GM23338 (cell line): ENCODE data around the gene IGFL4. TPM values are rescaled to one million over a fixed set of nuclear protein-coding genes. Genes with fewer than 3 reads are reported as not detected.

Experiments
- ATAC-seq: fragments of 200-7000 bp; cut with Tn5 transposase; 3 replicates; pipeline ENCODE4 v1.9.1; 2020
- DNase-seq: peaks from one replicate; pipeline ENCODE4 v3.0.0-alpha.2; 2015; ENCODE audit warnings: low spot score
- H2AFZ ChIP-seq: fragments of 200-600 bp; sonication (generic); 2 replicates; pipeline ENCODE4 v1.8.0; 2016; ENCODE audit warnings: antibody characterized with exemption, mild to moderate bottlenecking, moderate library complexity
- H3F3A ChIP-seq: fragments of 200-600 bp; sonication (generic); replicated peaks from 2 replicates; pipeline ENCODE4 v1.8.0; 2017; ENCODE audit warnings: antibody characterized with exemption, mixed run types, low read depth
- H3K27ac ChIP-seq: fragments of 200-600 bp; sonication (generic); 2 replicates; pipeline ENCODE4 v1.6.1; 2016; ENCODE audit warnings: low read depth
- H3K27me3 ChIP-seq: fragments of 200-600 bp; sonication (generic); 2 replicates; pipeline ENCODE4 v1.8.0; 2016; ENCODE audit warnings: mild to moderate bottlenecking, mixed run types, moderate library complexity; ENCODE audit not compliant: insufficient read depth
- H3K36me3 ChIP-seq: fragments of 200-600 bp; sonication (generic); 2 replicates; pipeline ENCODE4 v1.8.0; 2016; ENCODE audit warnings: mild to moderate bottlenecking; ENCODE audit not compliant: insufficient read depth
- H3K4me1 ChIP-seq: fragments of 200-600 bp; sonication (generic); 2 replicates; pipeline ENCODE4 v1.8.0; 2016; ENCODE audit warnings: mild to moderate bottlenecking, moderate library complexity; ENCODE audit not compliant: insufficient read depth
- H3K4me2 ChIP-seq: fragments of 200-600 bp; sonication (generic); 2 replicates; pipeline ENCODE4 v1.7.1; 2017; ENCODE audit warnings: mixed run types
- H3K4me3 ChIP-seq: fragments of 200-600 bp; sonication (generic); 2 replicates; pipeline ENCODE4 v1.6.1; 2016; ENCODE audit warnings: mixed run types
- H3K79me2 ChIP-seq: fragments of 200-600 bp; sonication (generic); replicated peaks from 2 replicates; pipeline ENCODE4 v1.8.0; 2017; ENCODE audit warnings: mild to moderate bottlenecking; ENCODE audit not compliant: insufficient read depth
- H3K9me2 ChIP-seq: fragments of 200-600 bp; sonication (generic); 2 replicates; pipeline ENCODE4 v1.8.0; 2017; ENCODE audit not compliant: insufficient read depth
- H4K20me1 ChIP-seq: fragments of 200-600 bp; sonication (generic); replicated peaks from 2 replicates; pipeline ENCODE4 v1.8.0; 2017; ENCODE audit warnings: mild to moderate bottlenecking; ENCODE audit not compliant: insufficient read depth
- H3K27ac Mint-ChIP-seq: 2 replicates; pipeline ENCODE4 v1.8.0; 2020; ENCODE audit warnings: inconsistent platforms, mild to moderate bottlenecking, moderate library complexity, mixed read lengths
- H3K27me3 Mint-ChIP-seq: 3 replicates; pipeline ENCODE4 v1.8.0; 2022; ENCODE audit warnings: low read depth, mild to moderate bottlenecking, moderate library complexity, mixed read lengths, inconsistent platforms; ENCODE audit not compliant: insufficient read depth, poor library complexity
- H3K36me3 Mint-ChIP-seq: 3 replicates; pipeline ENCODE4 v1.8.0; 2021; ENCODE audit warnings: low read depth, mild to moderate bottlenecking, inconsistent platforms, moderate library complexity, mixed read lengths
- H3K4me1 Mint-ChIP-seq: 3 replicates; pipeline ENCODE4 v1.8.0; 2020; ENCODE audit warnings: mild to moderate bottlenecking, inconsistent platforms, mixed read lengths
- H3K4me3 Mint-ChIP-seq: 3 replicates; pipeline ENCODE4 v1.8.0; 2021; ENCODE audit warnings: moderate library complexity, mild to moderate bottlenecking, inconsistent platforms, mixed read lengths
- H3K9me3 Mint-ChIP-seq: 3 replicates; pipeline ENCODE4 v1.8.0; 2020; ENCODE audit warnings: moderate library complexity, mild to moderate bottlenecking, inconsistent platforms, mixed read lengths
- CREB1 ChIP-seq: fragments of 250-450 bp; sonication (Bioruptor Pico); IDR thresholded peaks from 2 replicates; pipeline ENCODE4 v1.5.0; 2020; ENCODE audit warnings: low read depth, mild to moderate bottlenecking, moderate library complexity
- EZH2 ChIP-seq: fragments of 200-600 bp; sonication (generic); IDR thresholded peaks from one replicate; pipeline ENCODE4 v1.8.0; 2017; ENCODE audit warnings: antibody characterized with exemption, mild to moderate bottlenecking, low read depth; ENCODE audit not compliant: unreplicated experiment
- EZH2phosphoT487 ChIP-seq: fragments of 200-600 bp; sonication (generic); IDR thresholded peaks from one replicate; pipeline ENCODE4 v1.8.1; 2018; ENCODE audit warnings: antibody characterized with exemption; ENCODE audit not compliant: unreplicated experiment
- JUNB ChIP-seq: IDR thresholded peaks from one replicate; pipeline ENCODE4 v1.6.1; 2016; ENCODE audit warnings: antibody characterized with exemption; ENCODE audit not compliant: unreplicated experiment
- NANOG ChIP-seq: IDR thresholded peaks from 2 replicates; pipeline ENCODE4 v1.6.1; 2016; ENCODE audit warnings: antibody characterized with exemption, borderline replicate concordance
- POLR2AphosphoS5 ChIP-seq: IDR thresholded peaks from 2 replicates; pipeline ENCODE4 v1.6.1; 2016; ENCODE audit warnings: antibody characterized with exemption, low read depth
- REST ChIP-seq: IDR thresholded peaks from one replicate; pipeline ENCODE4 v1.6.1; 2018; ENCODE audit warnings: antibody characterized with exemption; ENCODE audit not compliant: unreplicated experiment
- STAT1 ChIP-seq: IDR thresholded peaks from one replicate; pipeline ENCODE4 v1.6.1; 2016; ENCODE audit warnings: antibody characterized with exemption; ENCODE audit not compliant: unreplicated experiment
- ZNF114 ChIP-seq: fragments of 250-450 bp; sonication (Bioruptor Pico); IDR thresholded peaks from 2 replicates; pipeline ENCODE4 v1.5.0; 2020; ENCODE audit warnings: mild to moderate bottlenecking, moderate library complexity
- ZNF331 ChIP-seq: fragments of 250-450 bp; sonication (Bioruptor Pico); IDR thresholded peaks from 2 replicates; pipeline ENCODE4 v1.5.0; 2020; ENCODE audit warnings: low read depth, mild to moderate bottlenecking, moderate library complexity
- polyA plus RNA-seq: library from polyadenylated mRNA; unstranded; fragments of >200 nt; fragmentation: Nextera tagmentation; extraction: Ambion mirVana; gene quantifications from 2 replicates; pipeline ENCODE4 v1.2.1, GENCODE V29; 2016
- total RNA-seq: library from RNA; depleted of rRNA; stranded (reverse); fragments of >200 nt; shearing (Covaris generic); gene quantifications from 2 replicates; pipeline ENCODE4 v1.2.3, GENCODE V29; 2014
- TF ChIP-seq, protein P1 (sequence below), 2 experiments: fragments of 200-600 bp in 1 of 2; sonication (generic) in 1 of 2; conservative IDR thresholded peaks; 2 replicates each; pipeline versions ENCODE4 v1.5.1 to v1.6.1; 2016 to 2017; ENCODE audit warnings: antibody characterized with exemption in 2 of 2, low read depth in 2 of 2, mild to moderate bottlenecking in 2 of 2, moderate library complexity in 1 of 2
- TF ChIP-seq, protein P2 (sequence below): fragments of 250-450 bp; sonication (Bioruptor Pico); IDR thresholded peaks from 2 replicates; pipeline ENCODE4 v1.5.0; 2020; ENCODE audit warnings: mild to moderate bottlenecking, moderate library complexity
- TF ChIP-seq, protein P3 (sequence below): IDR thresholded peaks from 2 replicates; pipeline ENCODE4 v1.6.1; 2016; ENCODE audit warnings: antibody characterized with exemption

The IGFL4 gene
- total and polyA plus RNA-seq, 2 experiments from 2014 or later: 0.06 to 0.87 TPM

- TF ChIP-seq EZH2 (no peak), NANOG (no peak), ZNF331 (CRISPR knock-in tag) (no peak), REST (no peak), JUNB (no peak), ZNF114 (no peak), POLR2AphosphoS5 (no peak), EZH2phosphoT487 (no peak), CREB1 (CRISPR knock-in tag) (no peak), STAT1 (no peak)
- TF ChIP-seq, protein P1, sequence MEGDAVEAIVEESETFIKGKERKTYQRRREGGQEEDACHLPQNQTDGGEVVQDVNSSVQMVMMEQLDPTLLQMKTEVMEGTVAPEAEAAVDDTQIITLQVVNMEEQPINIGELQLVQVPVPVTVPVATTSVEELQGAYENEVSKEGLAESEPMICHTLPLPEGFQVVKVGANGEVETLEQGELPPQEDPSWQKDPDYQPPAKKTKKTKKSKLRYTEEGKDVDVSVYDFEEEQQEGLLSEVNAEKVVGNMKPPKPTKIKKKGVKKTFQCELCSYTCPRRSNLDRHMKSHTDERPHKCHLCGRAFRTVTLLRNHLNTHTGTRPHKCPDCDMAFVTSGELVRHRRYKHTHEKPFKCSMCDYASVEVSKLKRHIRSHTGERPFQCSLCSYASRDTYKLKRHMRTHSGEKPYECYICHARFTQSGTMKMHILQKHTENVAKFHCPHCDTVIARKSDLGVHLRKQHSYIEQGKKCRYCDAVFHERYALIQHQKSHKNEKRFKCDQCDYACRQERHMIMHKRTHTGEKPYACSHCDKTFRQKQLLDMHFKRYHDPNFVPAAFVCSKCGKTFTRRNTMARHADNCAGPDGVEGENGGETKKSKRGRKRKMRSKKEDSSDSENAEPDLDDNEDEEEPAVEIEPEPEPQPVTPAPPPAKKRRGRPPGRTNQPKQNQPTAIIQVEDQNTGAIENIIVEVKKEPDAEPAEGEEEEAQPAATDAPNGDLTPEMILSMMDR (conservative IDR thresholded peaks at IDR 0.05; ENCODE audit: low read depth in 2 of 2): no peak
- TF ChIP-seq, protein P2, sequence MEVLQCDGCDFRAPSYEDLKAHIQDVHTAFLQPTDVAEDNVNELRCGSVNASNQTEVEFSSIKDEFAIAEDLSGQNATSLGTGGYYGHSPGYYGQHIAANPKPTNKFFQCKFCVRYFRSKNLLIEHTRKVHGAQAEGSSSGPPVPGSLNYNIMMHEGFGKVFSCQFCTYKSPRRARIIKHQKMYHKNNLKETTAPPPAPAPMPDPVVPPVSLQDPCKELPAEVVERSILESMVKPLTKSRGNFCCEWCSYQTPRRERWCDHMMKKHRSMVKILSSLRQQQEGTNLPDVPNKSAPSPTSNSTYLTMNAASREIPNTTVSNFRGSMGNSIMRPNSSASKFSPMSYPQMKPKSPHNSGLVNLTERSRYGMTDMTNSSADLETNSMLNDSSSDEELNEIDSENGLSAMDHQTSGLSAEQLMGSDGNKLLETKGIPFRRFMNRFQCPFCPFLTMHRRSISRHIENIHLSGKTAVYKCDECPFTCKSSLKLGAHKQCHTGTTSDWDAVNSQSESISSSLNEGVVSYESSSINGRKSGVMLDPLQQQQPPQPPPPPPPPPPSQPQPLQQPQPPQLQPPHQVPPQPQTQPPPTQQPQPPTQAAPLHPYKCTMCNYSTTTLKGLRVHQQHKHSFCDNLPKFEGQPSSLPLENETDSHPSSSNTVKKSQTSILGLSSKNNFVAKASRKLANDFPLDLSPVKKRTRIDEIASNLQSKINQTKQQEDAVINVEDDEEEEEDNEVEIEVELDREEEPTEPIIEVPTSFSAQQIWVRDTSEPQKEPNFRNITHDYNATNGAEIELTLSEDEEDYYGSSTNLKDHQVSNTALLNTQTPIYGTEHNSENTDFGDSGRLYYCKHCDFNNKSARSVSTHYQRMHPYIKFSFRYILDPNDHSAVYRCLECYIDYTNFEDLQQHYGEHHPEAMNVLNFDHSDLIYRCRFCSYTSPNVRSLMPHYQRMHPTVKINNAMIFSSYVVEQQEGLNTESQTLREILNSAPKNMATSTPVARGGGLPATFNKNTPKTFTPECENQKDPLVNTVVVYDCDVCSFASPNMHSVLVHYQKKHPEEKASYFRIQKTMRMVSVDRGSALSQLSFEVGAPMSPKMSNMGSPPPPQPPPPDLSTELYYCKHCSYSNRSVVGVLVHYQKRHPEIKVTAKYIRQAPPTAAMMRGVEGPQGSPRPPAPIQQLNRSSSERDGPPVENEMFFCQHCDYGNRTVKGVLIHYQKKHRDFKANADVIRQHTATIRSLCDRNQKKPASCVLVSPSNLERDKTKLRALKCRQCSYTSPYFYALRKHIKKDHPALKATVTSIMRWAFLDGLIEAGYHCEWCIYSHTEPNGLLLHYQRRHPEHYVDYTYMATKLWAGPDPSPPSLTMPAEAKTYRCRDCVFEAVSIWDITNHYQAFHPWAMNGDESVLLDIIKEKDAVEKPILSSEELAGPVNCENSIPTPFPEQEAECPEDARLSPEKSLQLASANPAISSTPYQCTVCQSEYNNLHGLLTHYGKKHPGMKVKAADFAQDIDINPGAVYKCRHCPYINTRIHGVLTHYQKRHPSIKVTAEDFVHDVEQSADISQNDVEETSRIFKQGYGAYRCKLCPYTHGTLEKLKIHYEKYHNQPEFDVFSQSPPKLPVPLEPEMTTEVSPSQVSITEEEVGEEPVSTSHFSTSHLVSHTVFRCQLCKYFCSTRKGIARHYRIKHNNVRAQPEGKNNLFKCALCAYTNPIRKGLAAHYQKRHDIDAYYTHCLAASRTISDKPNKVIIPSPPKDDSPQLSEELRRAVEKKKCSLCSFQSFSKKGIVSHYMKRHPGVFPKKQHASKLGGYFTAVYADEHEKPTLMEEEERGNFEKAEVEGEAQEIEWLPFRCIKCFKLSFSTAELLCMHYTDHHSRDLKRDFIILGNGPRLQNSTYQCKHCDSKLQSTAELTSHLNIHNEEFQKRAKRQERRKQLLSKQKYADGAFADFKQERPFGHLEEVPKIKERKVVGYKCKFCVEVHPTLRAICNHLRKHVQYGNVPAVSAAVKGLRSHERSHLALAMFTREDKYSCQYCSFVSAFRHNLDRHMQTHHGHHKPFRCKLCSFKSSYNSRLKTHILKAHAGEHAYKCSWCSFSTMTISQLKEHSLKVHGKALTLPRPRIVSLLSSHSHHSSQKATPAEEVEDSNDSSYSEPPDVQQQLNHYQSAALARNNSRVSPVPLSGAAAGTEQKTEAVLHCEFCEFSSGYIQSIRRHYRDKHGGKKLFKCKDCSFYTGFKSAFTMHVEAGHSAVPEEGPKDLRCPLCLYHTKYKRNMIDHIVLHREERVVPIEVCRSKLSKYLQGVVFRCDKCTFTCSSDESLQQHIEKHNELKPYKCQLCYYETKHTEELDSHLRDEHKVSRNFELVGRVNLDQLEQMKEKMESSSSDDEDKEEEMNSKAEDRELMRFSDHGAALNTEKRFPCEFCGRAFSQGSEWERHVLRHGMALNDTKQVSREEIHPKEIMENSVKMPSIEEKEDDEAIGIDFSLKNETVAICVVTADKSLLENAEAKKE: no peak
- TF ChIP-seq, protein P3, sequence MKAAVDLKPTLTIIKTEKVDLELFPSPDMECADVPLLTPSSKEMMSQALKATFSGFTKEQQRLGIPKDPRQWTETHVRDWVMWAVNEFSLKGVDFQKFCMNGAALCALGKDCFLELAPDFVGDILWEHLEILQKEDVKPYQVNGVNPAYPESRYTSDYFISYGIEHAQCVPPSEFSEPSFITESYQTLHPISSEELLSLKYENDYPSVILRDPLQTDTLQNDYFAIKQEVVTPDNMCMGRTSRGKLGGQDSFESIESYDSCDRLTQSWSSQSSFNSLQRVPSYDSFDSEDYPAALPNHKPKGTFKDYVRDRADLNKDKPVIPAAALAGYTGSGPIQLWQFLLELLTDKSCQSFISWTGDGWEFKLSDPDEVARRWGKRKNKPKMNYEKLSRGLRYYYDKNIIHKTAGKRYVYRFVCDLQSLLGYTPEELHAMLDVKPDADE: no peak
- H3K4me1 Mint-ChIP-seq: peaks cover 6% of the 10 kb centered on the region; the same call in 2 of the 3 replicates
- no peak for ATAC-seq
- peaks cover 16% of the 10 kb centered on the region for H3K27me3 Mint-ChIP-seq
- Histone ChIP-seq H3K27ac (no peak overlapping the region), H3K4me2 (no peak overlapping the region), H3K36me3 (no peaks in the 10 kb centered on the region), H3K27me3 (peaks cover 38% of the 10 kb centered on the region), H2AFZ (no peak overlapping the region), H3F3A (no peaks in the 10 kb centered on the region), H3K4me3 (no peak overlapping the region), H3K79me2 (no peaks in the 10 kb centered on the region), H3K4me1 (no peaks in the 10 kb centered on the region), H3K9me2 (no peaks in the 10 kb centered on the region), H4K20me1 (no peaks in the 10 kb centered on the region)
- H3K9me3 Mint-ChIP-seq: no peaks in the 10 kb centered on the region
- no peak for DNase-seq
- no peaks in the 10 kb centered on the region for H3K36me3 Mint-ChIP-seq
- H3K4me3 Mint-ChIP-seq: no peak overlapping the region
- H3K27ac Mint-ChIP-seq: no peak overlapping the region
These were observed 39.8 kb upstream of the IGFL4 start for GRCh38 chr19:46080561-46080960.
